A673 (cell line): ENCODE data around the gene AKR1D1.

Experiments used
- CTCF ChIP-seq: fragments of 300-800, 200-600 bp; sonication (generic); conservative IDR thresholded peaks from 2 replicates; pipeline ENCODE4 v1.5.1; 2017; ENCODE audit warnings: low read depth, mild to moderate bottlenecking, antibody characterized with exemption, low read length, moderate library complexity, mixed read lengths
- EZH2 ChIP-seq: fragments of 200-600 bp; sonication (generic); IDR thresholded peaks from 2 replicates; pipeline ENCODE4 v1.6.1; 2017; ENCODE audit warnings: borderline replicate concordance, low read depth, mild to moderate bottlenecking, mixed read lengths, antibody characterized with exemption, low read length; ENCODE audit not compliant: poor library complexity, severe bottlenecking

GRCh38 chr7:138067774-138068173 lies 8.5 kb upstream of the AKR1D1 start:
- TF ChIP-seq CTCF: no peak
- no peak for TF ChIP-seq EZH2
